ENCODE measurements around the gene QSOX2. TPM values are rescaled to one million over a fixed set of nuclear protein-coding genes. Genes with fewer than 3 reads are reported as not detected.

Gene QSOX2
- total RNA-seq, 1 donor from 2014 or later, result 3.7 TPM

DNA sequence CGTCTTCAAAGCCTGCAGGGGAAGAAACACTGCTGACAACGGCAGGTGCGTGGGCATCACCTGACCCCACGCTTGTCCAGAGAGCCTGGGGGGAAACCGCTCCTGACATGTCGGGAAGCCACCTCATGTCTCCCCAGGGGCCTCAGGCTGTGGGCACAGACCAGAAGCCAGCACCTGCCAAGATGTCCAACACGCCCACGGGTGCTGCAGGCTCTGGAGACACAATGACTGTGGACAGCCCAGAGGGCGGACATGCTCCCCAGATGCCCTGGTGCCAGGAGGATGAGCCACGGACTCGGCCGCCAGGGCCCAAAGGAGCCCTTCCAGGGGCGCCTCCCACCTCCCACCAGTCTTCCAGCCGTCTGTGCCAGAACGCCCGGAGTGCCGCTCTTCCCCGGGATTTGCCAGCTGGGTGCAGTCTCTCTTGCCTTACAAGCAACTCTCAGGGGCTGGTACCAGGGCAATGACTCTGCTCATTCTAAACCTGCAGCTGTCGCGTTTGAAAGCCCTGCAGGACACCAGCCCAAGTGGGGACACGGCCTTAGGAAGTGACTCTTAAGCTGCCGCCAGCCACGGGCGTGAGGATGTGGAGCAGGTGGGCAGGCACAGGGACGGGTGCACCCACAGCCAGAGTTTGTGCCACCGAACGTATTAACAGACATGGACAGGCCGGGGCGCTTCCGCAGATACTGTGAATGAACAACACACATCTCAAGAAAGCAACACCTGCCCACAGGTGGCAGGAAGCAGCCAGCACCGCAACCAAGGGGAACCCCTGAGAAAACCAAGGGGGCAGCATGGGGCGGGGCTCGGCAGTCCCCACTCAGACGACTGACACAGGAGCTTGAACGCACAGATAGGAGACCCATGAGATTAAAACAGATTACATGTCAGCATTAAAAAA is 33.9 kb downstream of the QSOX2 start:
- Histone ChIP-seq H3K27me3 (ENCODE audit: control insufficient read depth in 3 of 3, insufficient read depth in 3 of 3, low read length in 3 of 3) (no peaks in the 10 kb centered on the region), H3K36me3 (ENCODE audit: control insufficient read depth in 3 of 3, insufficient read depth in 3 of 3, low read length in 3 of 3) (peaks cover 32 to 62% (median 33%) of the 10 kb centered on the region in 3 donors), H3K4me1 (ENCODE audit: control insufficient read depth in 3 of 3, insufficient read depth in 3 of 3, low read length in 3 of 3) (no peaks in the 10 kb centered on the region), H3K9ac (ENCODE audit: low read depth in 1 of 3, low read length in 3 of 3) (no peak overlapping the region), H3K27ac (ENCODE audit: low read depth, low read length) (no peak overlapping the region), H3K4me3 (ENCODE audit: low read length in 3 of 3) (no peak overlapping the region), H3K9me3 (ENCODE audit: control insufficient read depth in 3 of 3, low read length in 3 of 3) (no peaks in the 10 kb centered on the region)

DNA sequence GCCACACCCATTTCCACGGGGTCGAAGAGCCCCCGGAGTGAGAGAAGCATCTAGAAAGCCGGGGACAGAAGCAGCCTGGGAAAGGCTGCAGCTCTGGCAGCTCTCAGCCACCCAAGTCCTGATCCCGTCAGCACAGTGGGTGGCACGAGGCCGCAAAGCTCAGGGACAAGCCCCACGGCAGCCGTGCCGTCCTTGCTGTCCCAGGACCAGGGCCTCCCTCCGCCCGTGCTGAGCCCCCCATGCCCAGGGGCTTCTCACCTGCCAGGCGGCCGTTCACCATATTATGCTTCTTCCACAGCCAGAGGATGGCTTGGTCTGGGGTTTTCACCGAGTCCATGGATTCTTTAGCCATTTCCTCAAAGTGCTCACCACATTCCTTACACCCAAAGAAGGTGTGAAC is 34.6 kb downstream of the QSOX2 start:
- Histone ChIP-seq H3K27ac (ENCODE audit: low read depth, low read length) (no peak overlapping the region), H3K36me3 (ENCODE audit: control insufficient read depth in 3 of 3, insufficient read depth in 3 of 3, low read length in 3 of 3) (peaks cover 25 to 56% (median 30%) of the 10 kb centered on the region in 3 donors), H3K27me3 (ENCODE audit: control insufficient read depth in 3 of 3, insufficient read depth in 3 of 3, low read length in 3 of 3) (peaks cover 0 to under 1% (median 0%) of the 10 kb centered on the region in 3 donors), H3K9me3 (ENCODE audit: control insufficient read depth in 3 of 3, low read length in 3 of 3) (no peaks in the 10 kb centered on the region), H3K4me1 (ENCODE audit: control insufficient read depth in 3 of 3, insufficient read depth in 3 of 3, low read length in 3 of 3) (no peaks in the 10 kb centered on the region), H3K4me3 (ENCODE audit: low read length in 3 of 3) (no peak overlapping the region), H3K9ac (ENCODE audit: low read depth in 1 of 3, low read length in 3 of 3) (no peak overlapping the region)

DNA sequence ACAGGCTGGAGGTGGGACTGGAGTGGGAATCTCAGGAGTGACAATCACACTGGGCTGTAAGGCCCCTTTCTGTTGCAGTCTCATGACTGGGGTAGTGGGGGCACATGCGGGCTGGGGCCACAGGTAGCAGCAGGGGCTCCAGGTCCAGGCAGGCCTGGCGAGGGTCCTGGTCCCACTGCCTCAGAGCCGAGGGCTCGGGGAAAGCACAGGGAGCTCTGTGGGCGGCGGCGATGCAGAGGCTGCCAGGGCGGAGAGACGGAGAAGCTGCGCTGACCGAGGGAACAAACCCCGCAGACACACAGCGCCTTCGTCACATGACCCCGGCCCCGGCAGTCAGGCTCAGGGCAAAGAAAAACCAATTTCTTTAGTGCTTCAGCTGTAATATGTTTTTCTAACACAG is 35.3 kb downstream of the QSOX2 start:
- Histone ChIP-seq H3K36me3 (ENCODE audit: control insufficient read depth in 3 of 3, insufficient read depth in 3 of 3, low read length in 3 of 3) (peaks cover 19 to 49% (median 30%) of the 10 kb centered on the region in 3 donors), H3K4me3 (ENCODE audit: low read length in 3 of 3) (no peak overlapping the region), H3K9me3 (ENCODE audit: control insufficient read depth in 3 of 3, low read length in 3 of 3) (no peaks in the 10 kb centered on the region), H3K9ac (ENCODE audit: low read depth in 1 of 3, low read length in 3 of 3) (no peak overlapping the region), H3K4me1 (ENCODE audit: control insufficient read depth in 3 of 3, insufficient read depth in 3 of 3, low read length in 3 of 3) (no peaks in the 10 kb centered on the region), H3K27ac (ENCODE audit: low read depth, low read length) (no peak overlapping the region), H3K27me3 (ENCODE audit: control insufficient read depth in 3 of 3, insufficient read depth in 3 of 3, low read length in 3 of 3) (peaks cover 2 to 7% (median 6%) of the 10 kb centered on the region in 3 donors)

DNA sequence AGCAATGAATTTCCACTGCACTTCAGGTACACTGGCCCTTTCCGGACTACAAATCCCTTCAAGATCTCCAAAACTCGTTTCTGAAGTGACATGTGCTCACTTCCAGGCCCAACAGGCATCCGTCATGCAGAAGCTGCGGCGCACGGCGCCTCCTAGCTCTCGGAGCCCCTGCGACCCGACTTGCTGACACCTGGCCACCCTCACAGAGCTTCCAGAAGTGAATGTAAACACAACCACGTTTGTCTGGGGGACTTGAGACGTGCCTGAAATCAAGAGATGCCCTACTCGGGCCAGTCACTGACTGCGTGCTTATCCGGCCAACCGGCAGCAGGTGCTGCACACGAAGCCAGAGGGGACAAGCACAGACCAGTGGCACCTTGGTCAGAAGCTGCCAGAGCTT is 35.8 kb downstream of the QSOX2 start:
- no peaks in the 10 kb centered on the region for H3K9me3 ChIP-seq (ENCODE audit: control insufficient read depth in 3 of 3, low read length in 3 of 3)
- H3K4me1 ChIP-seq (ENCODE audit: control insufficient read depth in 3 of 3, insufficient read depth in 3 of 3, low read length in 3 of 3), result no peaks in the 10 kb centered on the region
- H3K27me3 ChIP-seq (ENCODE audit: control insufficient read depth in 3 of 3, insufficient read depth in 3 of 3, low read length in 3 of 3), result peaks cover 4 to 10% (median 9%) of the 10 kb centered on the region in 3 donors
- peaks cover 16 to 45% (median 27%) of the 10 kb centered on the region in 3 donors for H3K36me3 ChIP-seq (ENCODE audit: control insufficient read depth in 3 of 3, insufficient read depth in 3 of 3, low read length in 3 of 3)
- no peak overlapping the region for H3K9ac ChIP-seq (ENCODE audit: low read depth in 1 of 3, low read length in 3 of 3)
- no peak overlapping the region for H3K4me3 ChIP-seq (ENCODE audit: low read length in 3 of 3)
- H3K27ac ChIP-seq (ENCODE audit: low read depth, low read length), result no peak overlapping the region

DNA sequence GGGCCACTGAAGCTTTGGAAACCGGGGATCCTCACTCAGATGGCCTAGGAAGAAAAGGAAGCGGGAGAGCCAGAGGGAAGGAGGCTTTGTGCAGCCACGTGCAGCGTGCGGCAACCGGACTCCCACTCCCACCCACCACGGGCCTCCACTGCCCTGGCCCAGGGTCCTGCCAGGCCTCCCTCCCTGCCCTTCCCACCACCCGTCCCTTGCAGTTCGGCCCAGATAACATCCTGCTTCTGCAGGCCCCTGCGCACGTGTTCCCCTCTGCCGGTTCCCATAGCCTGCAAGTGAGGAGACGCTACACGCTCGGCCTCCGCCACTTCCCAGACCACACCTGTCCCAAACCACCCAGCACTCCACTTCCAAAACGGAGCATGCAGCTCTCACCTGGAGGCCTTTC is 36.4 kb downstream of the QSOX2 start:
- Histone ChIP-seq H3K4me3 (ENCODE audit: low read length in 3 of 3) (no peak overlapping the region), H3K27ac (ENCODE audit: low read depth, low read length) (no peak overlapping the region), H3K4me1 (ENCODE audit: control insufficient read depth in 3 of 3, insufficient read depth in 3 of 3, low read length in 3 of 3) (no peaks in the 10 kb centered on the region), H3K36me3 (ENCODE audit: control insufficient read depth in 3 of 3, insufficient read depth in 3 of 3, low read length in 3 of 3) (peaks cover 11 to 40% (median 23%) of the 10 kb centered on the region in 3 donors), H3K9me3 (ENCODE audit: control insufficient read depth in 3 of 3, low read length in 3 of 3) (no peaks in the 10 kb centered on the region), H3K27me3 (ENCODE audit: control insufficient read depth in 3 of 3, insufficient read depth in 3 of 3, low read length in 3 of 3) (peaks cover 9 to 15% (median 15%) of the 10 kb centered on the region in 3 donors), H3K9ac (ENCODE audit: low read depth in 1 of 3, low read length in 3 of 3) (no peak overlapping the region)

DNA sequence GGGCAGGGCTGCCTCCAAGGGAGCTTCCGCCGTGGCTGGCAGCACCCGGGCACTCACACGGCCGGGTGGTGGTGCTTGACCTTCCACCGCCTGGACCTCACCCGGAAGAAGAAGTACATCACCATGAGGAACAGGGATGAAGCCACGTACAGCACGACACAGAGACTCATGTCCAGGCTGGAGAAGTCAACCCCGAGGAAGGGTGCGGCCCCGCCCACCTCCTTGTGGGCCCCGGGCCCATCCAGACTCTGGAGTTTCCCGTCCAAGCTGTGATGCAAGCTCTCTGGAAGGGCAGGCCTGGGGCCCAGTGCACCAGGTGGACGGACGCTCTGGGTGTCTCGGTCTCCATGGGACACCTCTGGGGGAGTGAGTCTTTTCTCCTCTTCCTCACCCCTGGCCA is 36.9 kb downstream of the QSOX2 start:
- Histone ChIP-seq H3K27me3 (ENCODE audit: control insufficient read depth in 3 of 3, insufficient read depth in 3 of 3, low read length in 3 of 3) (peaks cover 15 to 21% (median 20%) of the 10 kb centered on the region in 3 donors), H3K27ac (ENCODE audit: low read depth, low read length) (no peak overlapping the region), H3K9ac (ENCODE audit: low read depth in 1 of 3, low read length in 3 of 3) (no peak overlapping the region), H3K36me3 (ENCODE audit: control insufficient read depth in 3 of 3, insufficient read depth in 3 of 3, low read length in 3 of 3) (peaks cover 7 to 34% (median 18%) of the 10 kb centered on the region in 3 donors), H3K4me3 (ENCODE audit: low read length in 3 of 3) (no peak overlapping the region), H3K4me1 (ENCODE audit: control insufficient read depth in 3 of 3, insufficient read depth in 3 of 3, low read length in 3 of 3) (no peaks in the 10 kb centered on the region), H3K9me3 (ENCODE audit: control insufficient read depth in 3 of 3, low read length in 3 of 3) (no peaks in the 10 kb centered on the region)

DNA sequence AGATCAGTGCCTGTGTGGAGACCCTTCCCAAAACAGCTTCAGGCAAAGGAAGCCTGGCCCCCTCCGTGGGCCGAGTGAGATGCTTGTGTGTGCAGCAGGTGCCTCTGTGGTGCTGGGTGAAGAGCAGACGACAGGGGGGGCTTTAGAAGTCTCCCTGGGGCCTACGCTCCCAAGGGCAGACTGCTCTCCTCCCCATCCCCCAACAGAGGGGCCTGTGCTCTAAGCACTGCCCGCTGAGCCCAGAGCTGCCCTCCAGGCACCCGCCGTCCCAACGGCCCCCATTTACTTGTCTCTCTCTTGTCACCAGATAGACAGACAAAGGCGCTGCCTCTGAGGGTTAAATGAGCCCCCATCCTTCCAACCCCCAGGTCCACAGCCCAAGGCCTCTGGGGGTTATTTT is 38.0 kb downstream of the QSOX2 start:
- H3K36me3 ChIP-seq (ENCODE audit: control insufficient read depth in 3 of 3, insufficient read depth in 3 of 3, low read length in 3 of 3), result peaks cover 4 to 28% (median 16%) of the 10 kb centered on the region in 3 donors
- H3K4me1 ChIP-seq (ENCODE audit: control insufficient read depth in 3 of 3, insufficient read depth in 3 of 3, low read length in 3 of 3), result no peaks in the 10 kb centered on the region
- H3K27ac ChIP-seq (ENCODE audit: low read depth, low read length), result no peak overlapping the region
- H3K4me3 ChIP-seq (ENCODE audit: low read length in 3 of 3), result no peak overlapping the region
- H3K27me3 ChIP-seq (ENCODE audit: control insufficient read depth in 3 of 3, insufficient read depth in 3 of 3, low read length in 3 of 3), result peaks cover 23 to 28% (median 27%) of the 10 kb centered on the region in 3 donors
- no peaks in the 10 kb centered on the region for H3K9me3 ChIP-seq (ENCODE audit: control insufficient read depth in 3 of 3, low read length in 3 of 3)
- H3K9ac ChIP-seq (ENCODE audit: low read depth in 1 of 3, low read length in 3 of 3), result no peak overlapping the region

DNA sequence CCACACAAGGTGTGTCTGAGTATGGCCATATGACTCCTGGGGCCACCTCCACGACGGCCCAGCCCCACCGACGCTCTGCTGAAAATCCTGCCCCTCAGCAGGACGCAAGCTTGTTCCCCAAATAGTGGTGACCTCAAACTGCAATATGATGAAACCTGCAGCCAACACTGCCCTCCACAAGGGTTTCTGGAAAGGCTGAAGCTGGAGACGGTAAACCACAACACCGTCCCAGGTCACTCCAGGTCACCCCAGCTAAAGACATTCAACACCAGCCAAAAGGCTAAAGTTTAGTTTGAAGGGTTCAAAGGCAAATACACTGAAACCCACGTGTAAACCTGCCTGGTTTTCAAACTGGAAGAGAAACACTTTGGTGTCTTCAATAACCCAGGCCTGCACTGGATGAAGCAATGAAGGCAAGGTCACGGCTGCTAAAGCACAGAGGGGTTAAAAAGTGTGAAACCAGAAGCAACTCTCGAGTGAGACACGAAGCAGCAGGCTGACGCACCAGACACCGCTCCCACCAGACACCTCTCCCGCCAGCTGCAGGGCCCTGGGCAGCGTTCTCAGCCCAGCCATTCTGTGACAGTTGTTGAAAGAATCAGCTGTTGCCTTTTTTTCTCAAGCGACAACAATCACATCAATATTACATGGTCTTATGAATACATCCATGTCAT is 38.9 kb downstream of the QSOX2 start:
- H3K36me3 ChIP-seq (ENCODE audit: control insufficient read depth in 3 of 3, insufficient read depth in 3 of 3, low read length in 3 of 3), result peaks cover 4 to 23% (median 11%) of the 10 kb centered on the region in 3 donors
- H3K27me3 ChIP-seq (ENCODE audit: control insufficient read depth in 3 of 3, insufficient read depth in 3 of 3, low read length in 3 of 3), result peaks cover 30 to 35% (median 32%) of the 10 kb centered on the region in 3 donors
- no peak overlapping the region for H3K4me3 ChIP-seq (ENCODE audit: low read length in 3 of 3)
- no peaks in the 10 kb centered on the region for H3K9me3 ChIP-seq (ENCODE audit: control insufficient read depth in 3 of 3, low read length in 3 of 3)
- no peaks in the 10 kb centered on the region for H3K4me1 ChIP-seq (ENCODE audit: control insufficient read depth in 3 of 3, insufficient read depth in 3 of 3, low read length in 3 of 3)
- no peak overlapping the region for H3K27ac ChIP-seq (ENCODE audit: low read depth, low read length)
- no peak overlapping the region for H3K9ac ChIP-seq (ENCODE audit: low read depth in 1 of 3, low read length in 3 of 3)

DNA sequence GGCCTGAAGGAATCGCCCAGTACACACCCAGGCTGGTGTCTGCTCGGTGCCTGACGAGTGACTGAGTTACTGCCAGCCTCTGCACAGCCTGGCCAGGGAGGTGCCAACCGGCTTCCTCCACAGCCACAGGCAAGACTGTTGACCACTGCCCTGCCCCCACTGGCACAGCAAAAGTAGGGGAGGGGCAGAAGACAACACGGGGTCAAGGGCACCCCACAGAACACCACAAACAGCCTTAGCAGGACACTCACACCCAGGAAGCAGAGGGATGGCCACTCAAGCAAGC is 40.0 kb downstream of the QSOX2 start:
- no peak overlapping the region for H3K4me3 ChIP-seq (ENCODE audit: low read length in 3 of 3)

More for the DNA sequence above, 40.0 kb downstream of the QSOX2 start:
- no peak overlapping the region for H3K27ac ChIP-seq (ENCODE audit: low read depth, low read length)
- H3K4me1 ChIP-seq (ENCODE audit: control insufficient read depth in 3 of 3, insufficient read depth in 3 of 3, low read length in 3 of 3), result no peaks in the 10 kb centered on the region
- peaks cover 41 to 46% (median 42%) of the 10 kb centered on the region in 3 donors for H3K27me3 ChIP-seq (ENCODE audit: control insufficient read depth in 3 of 3, insufficient read depth in 3 of 3, low read length in 3 of 3)
- no peaks in the 10 kb centered on the region for H3K9me3 ChIP-seq (ENCODE audit: control insufficient read depth in 3 of 3, low read length in 3 of 3)
- H3K36me3 ChIP-seq (ENCODE audit: control insufficient read depth in 3 of 3, insufficient read depth in 3 of 3, low read length in 3 of 3), result peaks cover 4 to 13% (median 9%) of the 10 kb centered on the region in 3 donors
- H3K9ac ChIP-seq (ENCODE audit: low read depth in 1 of 3, low read length in 3 of 3), result no peak overlapping the region

All from skeletal muscle tissue (tissue), 4 donors.